Ishikawa (cell line): ENCODE measurements around the gene MYLK4.

Source experiments
- CEBPB ChIP-seq: IDR thresholded peaks from 2 replicates; pipeline ENCODE4 v1.6.1; 2012
- CREB1 ChIP-seq: IDR thresholded peaks from 2 replicates; pipeline ENCODE4 v1.6.1; 2012; ENCODE audit warnings: low read depth
- EGR1 ChIP-seq: IDR thresholded peaks from 2 replicates; pipeline ENCODE4 v1.6.1; 2012
- EP300 ChIP-seq: IDR thresholded peaks from 2 replicates; pipeline ENCODE4 v1.6.1; 2012; ENCODE audit warnings: borderline replicate concordance
- MAX ChIP-seq: IDR thresholded peaks from 2 replicates; pipeline ENCODE4 v1.6.1; 2012
- RAD21 ChIP-seq: IDR thresholded peaks from 2 replicates; pipeline ENCODE4 v1.6.1; 2012; ENCODE audit warnings: low read depth
- REST ChIP-seq: IDR thresholded peaks from 2 replicates; pipeline ENCODE4 v1.6.1; 2012; ENCODE audit warnings: low read depth, mild to moderate bottlenecking
- TAF1 ChIP-seq: IDR thresholded peaks from 2 replicates; pipeline ENCODE4 v1.6.1; 2012; ENCODE audit warnings: low read depth, mild to moderate bottlenecking
- TCF12 ChIP-seq: IDR thresholded peaks from 2 replicates; pipeline ENCODE4 v1.6.1; 2012; ENCODE audit warnings: low read depth
- TEAD4 ChIP-seq: IDR thresholded peaks from 2 replicates; pipeline ENCODE4 v1.6.1; 2012
- USF1 ChIP-seq: IDR thresholded peaks from 2 replicates; pipeline ENCODE4 v1.6.1; 2012
- YY1 ChIP-seq: IDR thresholded peaks from 2 replicates; pipeline ENCODE4 v1.6.1; 2012; ENCODE audit warnings: low read depth
- ZBTB7A ChIP-seq: IDR thresholded peaks from 2 replicates; pipeline ENCODE4 v1.6.1; 2012; ENCODE audit warnings: low read depth

- TF ChIP-seq YY1: no peak
- no peak for TF ChIP-seq EP300
- TF ChIP-seq EGR1: no peak
- TF ChIP-seq REST: no peak
- TF ChIP-seq TAF1: no peak
- TF ChIP-seq RAD21: no peak
- no peak for TF ChIP-seq CEBPB
- no peak for TF ChIP-seq CREB1
- TF ChIP-seq ZBTB7A: no peak
- no peak for TF ChIP-seq USF1
- no peak for TF ChIP-seq TEAD4
- TF ChIP-seq MAX: no peak
- TF ChIP-seq TCF12: no peak
Observed at GRCh38 chr6:2755456-2755855, 4.7 kb upstream of the MYLK4 start.
